GM19193 (cell line): ENCODE measurements around the gene IL4R.
A peak's percentile ranks its signal among the peaks of the same experiment; 100 is the strongest.

Source experiments
- POLR2A ChIP-seq: IDR thresholded peaks from 4 replicates; pipeline ENCODE4 v1.6.1; 2011; ENCODE audit not compliant: insufficient read depth, insufficient read length; ENCODE audit errors: extremely low read depth

The IL4R gene

DNA sequence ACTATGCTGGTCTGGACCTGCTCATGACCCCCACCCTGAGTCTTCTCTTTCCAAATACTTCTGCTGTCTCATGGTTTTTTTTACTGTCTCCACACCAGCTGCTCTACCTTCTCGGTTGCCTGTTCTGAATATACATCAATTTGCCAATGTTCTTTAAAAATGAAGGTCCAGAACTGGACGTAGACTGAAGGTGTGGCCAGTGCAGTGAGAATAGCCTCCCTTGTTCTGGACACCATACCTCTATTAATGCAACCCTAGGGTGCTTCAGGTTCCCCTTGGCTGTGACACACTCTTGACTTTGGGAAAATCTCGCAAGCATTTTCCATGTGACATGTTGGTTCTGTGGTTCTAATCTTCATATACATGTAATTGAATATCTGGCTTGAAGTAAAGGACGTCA, 72.9 kb downstream of the IL4R start:
- no peak for TF ChIP-seq POLR2A

DNA sequence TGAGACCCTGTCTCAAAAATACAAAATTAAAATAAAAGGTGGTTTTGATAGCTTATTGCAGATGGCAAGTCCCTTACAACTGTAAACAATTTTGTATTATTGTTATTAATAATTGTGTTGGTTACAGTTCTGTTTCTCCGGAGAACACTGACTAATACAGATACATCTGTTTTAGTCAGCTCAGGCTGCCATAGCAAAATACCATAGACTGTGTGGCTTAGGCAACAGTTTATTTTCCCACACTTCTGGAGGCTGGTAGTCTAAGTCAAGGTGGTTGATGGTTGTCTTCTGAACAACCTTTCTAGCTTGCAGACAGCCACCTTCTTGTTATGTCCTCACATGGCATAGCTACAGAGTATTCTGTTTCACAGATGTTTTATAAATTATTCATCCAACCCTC, 74.0 kb downstream of the IL4R start:
- TF ChIP-seq POLR2A = no peak

DNA sequence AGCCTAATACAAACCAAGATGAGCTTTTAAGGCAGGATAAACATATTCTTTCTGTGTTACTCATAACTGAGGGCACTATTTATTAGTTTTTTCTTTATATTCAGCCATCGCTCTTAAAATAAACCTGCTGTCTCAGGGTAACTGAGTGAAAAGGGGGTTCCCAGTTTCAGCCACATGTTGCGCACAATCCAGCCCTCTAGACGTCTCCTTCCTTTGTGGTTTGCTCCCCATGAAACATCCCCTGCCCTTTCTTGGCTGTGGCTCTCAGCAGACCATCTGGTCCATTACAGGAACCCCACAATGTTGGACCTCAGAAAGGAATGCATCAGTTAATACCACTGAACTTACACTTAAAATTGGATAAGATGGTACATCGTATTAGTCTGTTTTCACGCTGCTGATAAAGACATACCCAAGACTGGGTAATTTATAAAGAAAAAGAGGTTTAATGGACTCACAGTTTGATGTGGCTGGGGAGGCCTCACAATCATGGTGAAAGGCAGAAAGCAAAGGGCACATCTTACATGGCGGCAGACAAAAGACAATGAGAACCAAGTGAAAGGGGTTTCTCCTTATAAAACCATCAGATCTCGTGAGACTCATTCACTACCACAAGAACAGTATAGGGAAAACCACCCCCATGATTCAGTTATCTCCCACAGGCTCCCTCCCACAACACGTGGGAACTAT, 75.6 kb downstream of the IL4R start:
- no peak for TF ChIP-seq POLR2A

- no peak for TF ChIP-seq POLR2A
These were observed 76.4 kb downstream of the IL4R start for GRCh38 chr16:27390151-27390550.

- no peak for TF ChIP-seq POLR2A
These were observed 78.9 kb downstream of the IL4R start for GRCh38 chr16:27392671-27393070.

GRCh38 chr16:27394516-27394915, 80.7 kb downstream of the IL4R start:
- TF ChIP-seq POLR2A = no peak

- TF ChIP-seq POLR2A = no peak
These were observed 85.4 kb downstream of the IL4R start for GRCh38 chr16:27398894-27399853.

- TF ChIP-seq POLR2A = no peak
These were observed 86.2 kb downstream of the IL4R start for GRCh38 chr16:27399969-27400368.

DNA sequence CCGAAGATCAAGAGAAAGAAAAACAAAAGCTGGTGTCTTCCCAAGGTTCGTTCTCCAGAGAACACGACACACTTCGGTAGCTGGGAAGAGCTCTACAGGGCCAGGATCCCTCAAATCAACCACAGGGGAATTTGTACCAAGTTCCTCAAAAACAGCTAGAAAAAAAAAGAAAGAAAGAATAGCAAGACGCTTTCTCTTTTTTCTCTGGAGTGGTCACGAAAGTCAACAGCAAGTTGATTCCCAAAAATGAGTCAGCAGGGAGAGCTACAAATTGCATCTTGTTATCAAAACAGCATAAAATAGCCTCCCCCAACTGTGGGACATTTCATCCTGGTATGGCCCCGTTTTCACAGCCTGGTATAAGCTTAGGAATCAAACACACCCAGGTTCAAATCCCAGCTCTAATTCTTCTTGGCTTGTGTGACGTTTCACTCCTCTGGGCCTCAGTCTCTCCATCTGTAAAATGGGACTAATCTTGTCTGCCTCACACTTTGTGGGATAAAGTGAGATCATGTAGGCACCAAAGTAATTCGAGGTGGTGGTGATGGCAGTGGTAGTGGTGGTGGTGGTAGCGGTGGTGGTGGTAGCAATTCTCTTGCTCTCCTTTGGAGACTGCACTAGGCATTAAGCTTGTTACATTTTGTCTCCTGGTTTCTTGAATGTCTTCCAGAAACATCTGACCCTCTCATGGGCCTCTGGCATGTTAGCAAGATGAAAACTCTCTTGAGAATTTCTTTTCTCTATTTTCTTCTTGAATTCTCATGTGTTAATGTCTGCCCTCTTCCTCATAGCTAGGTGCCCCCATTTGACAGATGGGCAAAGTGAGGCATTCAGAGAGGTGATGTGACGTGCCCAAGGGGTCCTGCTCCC, 87.2 kb downstream of the IL4R start:
- TF ChIP-seq POLR2A = no peak

DNA sequence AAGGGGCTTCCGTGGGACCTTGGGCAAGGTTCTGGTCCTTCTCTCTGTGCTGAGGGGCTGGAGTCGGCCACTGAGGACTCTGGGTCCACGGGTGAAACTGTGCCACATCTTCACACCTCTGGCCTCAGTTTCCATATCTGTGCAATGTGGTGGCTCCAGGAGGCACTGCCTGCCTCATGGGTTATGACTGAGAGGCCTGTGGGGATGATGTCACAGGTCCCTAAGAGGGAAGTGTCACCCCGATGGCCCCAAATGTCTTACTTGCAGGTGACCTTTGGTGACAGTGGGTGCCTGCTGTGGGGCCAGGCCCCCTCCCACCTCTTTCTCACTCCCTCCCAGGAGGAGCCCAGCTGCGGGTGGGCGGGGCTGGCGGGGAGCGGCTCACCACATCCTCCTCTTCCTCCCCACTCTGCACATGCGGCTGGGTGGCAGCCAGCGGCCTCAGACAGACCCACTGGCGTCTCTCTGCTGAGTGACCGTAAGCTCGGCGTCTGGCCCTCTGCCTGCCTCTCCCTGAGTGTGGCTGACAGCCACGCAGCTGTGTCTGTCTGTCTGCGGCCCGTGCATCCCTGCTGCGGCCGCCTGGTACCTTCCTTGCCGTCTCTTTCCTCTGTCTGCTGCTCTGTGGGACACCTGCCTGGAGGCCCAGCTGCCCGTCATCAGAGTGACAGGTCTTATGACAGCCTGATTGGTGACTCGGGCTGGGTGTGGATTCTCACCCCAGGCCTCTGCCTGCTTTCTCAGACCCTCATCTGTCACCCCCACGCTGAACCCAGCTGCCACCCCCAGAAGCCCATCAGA, 88.2 kb downstream of the IL4R start, which contains the start of gene IL21R:
Gene IL21R (plus strand): TSS at position 407 of the 801 bp plus-strand sequence. CDS start 27,898 bp downstream, outside the sequence.
- TF ChIP-seq POLR2A = peak; percentile 93

- TF ChIP-seq POLR2A = no peak
These were observed 88.8 kb downstream of the IL4R start for GRCh38 chr16:27402569-27402963.

GRCh38 chr16:27402964-27403600, 89.3 kb downstream of the IL4R start:
- TF ChIP-seq POLR2A = no peak

DNA sequence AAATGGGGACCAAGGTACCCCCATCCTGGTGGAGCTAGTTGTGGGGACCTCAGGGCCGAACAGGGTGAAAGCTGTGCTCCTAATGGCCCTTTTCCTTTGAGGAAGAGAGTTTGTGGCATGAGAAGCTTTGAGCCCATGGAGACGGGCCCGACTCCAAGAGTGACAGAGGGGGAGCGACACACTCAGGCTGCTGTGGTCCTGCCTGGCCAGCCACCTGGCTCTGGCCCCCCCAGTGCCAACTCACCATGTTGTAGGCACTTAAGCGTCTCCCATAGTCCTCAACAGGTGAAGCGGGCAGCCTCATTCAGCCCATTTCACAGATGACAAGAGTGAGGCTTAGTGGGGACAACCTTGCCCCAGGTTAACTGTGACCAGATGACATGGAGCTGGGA, 89.8 kb downstream of the IL4R start:
- TF ChIP-seq POLR2A = no peak
